ENCODE results near the gene DNAJC25. TPM values are rescaled to one million over a fixed set of nuclear protein-coding genes. Genes with fewer than 3 reads are reported as not detected.

The DNAJC25 gene
- total and polyA plus RNA-seq, 2 of the 13 experiments (the other 11 are each of a cell fraction or from before 2014, with no cell fraction given) = 5.7 to 10.2 TPM

DNA sequence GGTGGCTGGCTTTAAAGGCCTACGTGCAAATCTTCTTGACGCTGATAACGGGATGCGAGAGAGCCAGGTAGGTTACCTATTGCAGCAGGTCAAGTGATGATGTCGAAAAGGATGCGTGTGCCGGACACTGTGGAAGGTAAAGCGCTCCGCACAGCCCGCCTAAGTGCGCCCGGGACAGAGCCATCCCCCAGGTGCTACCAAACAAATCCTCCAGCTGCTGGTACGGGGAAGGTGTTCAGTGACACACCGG is 245 bp upstream of the DNAJC25 start (continued):
- TF ChIP-seq, protein P1, sequence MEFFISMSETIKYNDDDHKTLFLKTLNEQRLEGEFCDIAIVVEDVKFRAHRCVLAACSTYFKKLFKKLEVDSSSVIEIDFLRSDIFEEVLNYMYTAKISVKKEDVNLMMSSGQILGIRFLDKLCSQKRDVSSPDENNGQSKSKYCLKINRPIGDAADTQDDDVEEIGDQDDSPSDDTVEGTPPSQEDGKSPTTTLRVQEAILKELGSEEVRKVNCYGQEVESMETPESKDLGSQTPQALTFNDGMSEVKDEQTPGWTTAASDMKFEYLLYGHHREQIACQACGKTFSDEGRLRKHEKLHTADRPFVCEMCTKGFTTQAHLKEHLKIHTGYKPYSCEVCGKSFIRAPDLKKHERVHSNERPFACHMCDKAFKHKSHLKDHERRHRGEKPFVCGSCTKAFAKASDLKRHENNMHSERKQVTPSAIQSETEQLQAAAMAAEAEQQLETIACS (CRISPR knock-in tag; IDR thresholded peaks at IDR 0.05) = no peak; the same call in 1 of the 2 replicates
- 0 out of 2 replicates have a peak, but pooled peaks have one; percentile 9 for TF ChIP-seq ZNF619 (CRISPR knock-in tag; IDR thresholded peaks at IDR 0.05)
- no peak for TF ChIP-seq ZBTB2 (CRISPR knock-in tag; IDR thresholded peaks at IDR 0.05; ENCODE audit: low read depth)
- peak; percentile 87; the same call in 1 of the 2 replicates for TF ChIP-seq DMAP1 (CRISPR knock-in tag; IDR thresholded peaks at IDR 0.05)
- TF ChIP-seq TEAD3 (CRISPR knock-in tag; optimal IDR thresholded peaks at IDR 0.05; ENCODE audit: borderline replicate concordance) = peak; percentile 86
- no peak for TF ChIP-seq SNAPC2 (CRISPR knock-in tag; IDR thresholded peaks at IDR 0.05)
- TF ChIP-seq TFE3 (CRISPR knock-in tag; IDR thresholded peaks at IDR 0.05) = peak; percentile 50; the same call in 1 of the 2 replicates
- TF ChIP-seq NFE2L2 (IDR thresholded peaks at IDR 0.05; ENCODE audit: low read length) = no peak
- TF ChIP-seq ZNF280B (CRISPR knock-in tag; IDR thresholded peaks at IDR 0.05; ENCODE audit: borderline replicate concordance) = no peak
- no peak for TF ChIP-seq E2F2 (CRISPR knock-in tag; IDR thresholded peaks at IDR 0.05; ENCODE audit: borderline replicate concordance)
- 0 out of 2 replicates have a peak, but pooled peaks have one; percentile 34 for TF ChIP-seq ZNF335 (CRISPR knock-in tag; IDR thresholded peaks at IDR 0.05)
- no peak for TF ChIP-seq NFIB (CRISPR knock-in tag; IDR thresholded peaks at IDR 0.05; ENCODE audit: borderline replicate concordance)
- TF ChIP-seq ZNF160 (CRISPR knock-in tag; IDR thresholded peaks at IDR 0.05) = peak; percentile 73; the same call in 1 of the 2 replicates
- peak; percentile 80; the same call in 1 of the 2 replicates for TF ChIP-seq ZNF776 (CRISPR knock-in tag; IDR thresholded peaks at IDR 0.05)
- peak; percentile 90 for TF ChIP-seq PRDM10 (CRISPR knock-in tag; IDR thresholded peaks at IDR 0.05; ENCODE audit: low read depth)
- TF ChIP-seq ZFP37 (CRISPR knock-in tag; IDR thresholded peaks at IDR 0.05; ENCODE audit: borderline replicate concordance) = no peak
- TF ChIP-seq NKX3-1 (CRISPR knock-in tag; IDR thresholded peaks at IDR 0.05) = no peak
- no peak for TF ChIP-seq NONO (IDR thresholded peaks at IDR 0.05)
- 0 out of 2 replicates have a peak, but pooled peaks have one; percentile 98 for TF ChIP-seq NONO (CRISPR knock-in tag; conservative IDR thresholded peaks at IDR 0.05)
- TF ChIP-seq ZBTB20 (CRISPR knock-in tag; IDR thresholded peaks at IDR 0.05; ENCODE audit: borderline replicate concordance, low read depth) = no peak
- no peak for TF ChIP-seq ZNF598 (CRISPR knock-in tag; IDR thresholded peaks at IDR 0.05; ENCODE audit: borderline replicate concordance)

All from HepG2 (cell line).